GM21515 (cell line): Measurements from ENCODE around the gene COASY.
"Not testable (repeated sequence)": the region's sequence is repeated elsewhere in the genome, so short reads cannot be mapped to it uniquely, and the experiment has no call there.

Source experiments
- ATAC-seq: cut with Tn5 transposase; IDR thresholded peaks from one replicate; pipeline ENCODE4 v1.9.1; 2021; ENCODE audit not compliant: unreplicated experiment

COASY gene

GRCh38 chr17:42552736-42553135 is 9.2 kb upstream of the COASY start, which contains the start of gene HSD17B1:
HSD17B1 (plus strand) TSS chr17:42552923; CDS start chr17:42552934, 11 bp downstream.
- not testable (repeated sequence) for ATAC-seq

GRCh38 chr17:42553161-42553818 is 8.7 kb upstream of the COASY start:
- ATAC-seq = no peak

GRCh38 chr17:42553866-42554249 is 8.1 kb upstream of the COASY start:
- no peak for ATAC-seq

- peak; percentile 64 for ATAC-seq
These were observed 7.5 kb upstream of the COASY start for GRCh38 chr17:42554250-42555121.

- no peak for ATAC-seq
These were observed 6.8 kb upstream of the COASY start for GRCh38 chr17:42555122-42555622.

GRCh38 chr17:42555961-42556617 is 5.9 kb upstream of the COASY start:
- ATAC-seq = not testable (repeated sequence)

GRCh38 chr17:42559075-42559474 is 2.9 kb upstream of the COASY start:
- no peak for ATAC-seq

- no peak for ATAC-seq
These were observed 1.7 kb upstream of the COASY start for GRCh38 chr17:42560246-42560645.

GRCh38 chr17:42562388-42563142 is 617 bp downstream of the COASY start:
- no peak for ATAC-seq

- no peak for ATAC-seq
These were observed 1.2 kb downstream of the COASY start for GRCh38 chr17:42563143-42563509.

GRCh38 chr17:42563543-42563942 is 1.6 kb downstream of the COASY start:
- no peak for ATAC-seq

GRCh38 chr17:42563950-42564349 is 2.0 kb downstream of the COASY start:
- no peak for ATAC-seq

GRCh38 chr17:42564815-42565522 is 3.0 kb downstream of the COASY start:
- no peak for ATAC-seq

- ATAC-seq = no peak
These were observed 3.7 kb downstream of the COASY start for GRCh38 chr17:42565523-42566214.

- ATAC-seq = no peak
These were observed 4.4 kb downstream of the COASY start for GRCh38 chr17:42566215-42566882.

- no peak for ATAC-seq
These were observed 5.1 kb downstream of the COASY start, which contains the start of gene MLX for GRCh38 chr17:42566883-42567573. MLX (plus strand) TSS chr17:42567100; CDS start chr17:42567125, 25 bp downstream.

GRCh38 chr17:42568341-42569111 is 6.6 kb downstream of the COASY start:
- no peak for ATAC-seq
